Mesothelial cell of epicardium (in vitro differentiated cells): ENCODE data around the gene OR10V1. TPM values are rescaled to one million over a fixed set of nuclear protein-coding genes. Genes with fewer than 3 reads are reported as not detected.

Experiments
- DNase-seq, 2 experiments: peaks; one replicate each; pipeline ENCODE4 v3.0.0; 2021; ENCODE audit warnings: low spot score in 2 of 2; ENCODE audit not compliant: unreplicated experiment in 2 of 2
- H3K27ac Mint-ChIP-seq: 2 replicates; pipeline ENCODE4 v1.8.0; 2021; ENCODE audit warnings: mixed read lengths
- H3K27me3 Mint-ChIP-seq: 2 replicates; pipeline ENCODE4 v1.8.0; 2021; ENCODE audit warnings: low read depth, mixed read lengths
- H3K36me3 Mint-ChIP-seq: 2 replicates; pipeline ENCODE4 v1.8.0; 2021; ENCODE audit warnings: mixed read lengths
- H3K4me1 Mint-ChIP-seq: 2 replicates; pipeline ENCODE4 v1.8.0; 2021; ENCODE audit warnings: mixed read lengths
- H3K4me3 Mint-ChIP-seq: 2 replicates; pipeline ENCODE4 v1.8.0; 2021; ENCODE audit warnings: mild to moderate bottlenecking, moderate library complexity, mixed read lengths
- H3K9me3 Mint-ChIP-seq: 2 replicates; pipeline ENCODE4 v1.8.0; 2021; ENCODE audit warnings: mixed read lengths
- CTCF ChIP-seq: fragments of 200-600 bp; sonication (generic); IDR thresholded peaks from one replicate; pipeline ENCODE4 v1.5.0; 2021; ENCODE audit warnings: antibody characterized with exemption; ENCODE audit not compliant: unreplicated experiment
- total RNA-seq: library from RNA; stranded (reverse); gene quantifications from 3 replicates; pipeline ENCODE4 v1.2.1, GENCODE V29; 2021

The OR10V1 gene
- total RNA-seq: not detected in 3 replicates

GRCh38 chr11:59713745-59714144 is at the start of gene OR10V1:
TSS of gene OR10V1 (minus strand) at chr11:59713845. CDS start at chr11:59713845, 0 bp downstream.
- TF ChIP-seq CTCF: no peak
- H3K4me1 Mint-ChIP-seq: no peaks in the 10 kb centered on the region
- H3K36me3 Mint-ChIP-seq: no peaks in the 10 kb centered on the region
- no peak within 1 kb of the TSS for H3K4me3 Mint-ChIP-seq
- peaks cover 18% of the 10 kb centered on the region for H3K27me3 Mint-ChIP-seq
- DNase-seq: no peak
- H3K27ac Mint-ChIP-seq: no peak within 1 kb of the TSS
- H3K9me3 Mint-ChIP-seq: no peaks in the 10 kb centered on the region

- DNase-seq: no peak
- no peaks in the 10 kb centered on the region for H3K9me3 Mint-ChIP-seq
- no peaks in the 10 kb centered on the region for H3K36me3 Mint-ChIP-seq
- H3K4me1 Mint-ChIP-seq: peaks cover 5% of the 10 kb centered on the region
- H3K4me3 Mint-ChIP-seq: no peak overlapping the region
- no peak overlapping the region for H3K27ac Mint-ChIP-seq
- H3K27me3 Mint-ChIP-seq: no peaks in the 10 kb centered on the region
- TF ChIP-seq CTCF: no peak
These were observed 48.3 kb upstream of the OR10V1 start for GRCh38 chr11:59761993-59762392.

- Mint-ChIP-seq H3K4me3 (no peak overlapping the region), H3K4me1 (peaks cover 15% of the 10 kb centered on the region), H3K27me3 (no peaks in the 10 kb centered on the region), H3K9me3 (no peaks in the 10 kb centered on the region), H3K27ac (no peak overlapping the region), H3K36me3 (no peaks in the 10 kb centered on the region)
- no peak for DNase-seq
- TF ChIP-seq CTCF: no peak
These were observed 47.1 kb upstream of the OR10V1 start for GRCh38 chr11:59760771-59761170.

- no peaks in the 10 kb centered on the region for H3K36me3 Mint-ChIP-seq
- no peak overlapping the region for H3K4me3 Mint-ChIP-seq
- no peak for TF ChIP-seq CTCF
- no peaks in the 10 kb centered on the region for H3K27me3 Mint-ChIP-seq
- DNase-seq: no peak
- H3K9me3 Mint-ChIP-seq: no peaks in the 10 kb centered on the region
- H3K4me1 Mint-ChIP-seq: peaks cover 16% of the 10 kb centered on the region
- H3K27ac Mint-ChIP-seq: no peak overlapping the region
These were observed 46.3 kb upstream of the OR10V1 start for GRCh38 chr11:59759900-59760299.

- Mint-ChIP-seq H3K4me3 (no peak overlapping the region), H3K9me3 (no peaks in the 10 kb centered on the region), H3K27me3 (no peaks in the 10 kb centered on the region), H3K36me3 (no peaks in the 10 kb centered on the region), H3K4me1 (peaks cover 26% of the 10 kb centered on the region), H3K27ac (no peak overlapping the region)
- TF ChIP-seq CTCF: no peak
- DNase-seq: no peak
These were observed 44.9 kb upstream of the OR10V1 start for GRCh38 chr11:59758401-59759037.

- H3K4me3 Mint-ChIP-seq: peak overlapping the region; percentile 84
- TF ChIP-seq CTCF: no peak
- H3K27ac Mint-ChIP-seq: no peak overlapping the region
- H3K9me3 Mint-ChIP-seq: no peaks in the 10 kb centered on the region
- no peaks in the 10 kb centered on the region for H3K27me3 Mint-ChIP-seq
- H3K4me1 Mint-ChIP-seq: peaks cover 26% of the 10 kb centered on the region
- no peak for DNase-seq
- H3K36me3 Mint-ChIP-seq: no peaks in the 10 kb centered on the region
These were observed 43.2 kb upstream of the OR10V1 start for GRCh38 chr11:59756845-59757244.
